ENCODE results near the gene HEBP1.
"Not testable (repeated sequence)": the region's sequence is repeated elsewhere in the genome, so short reads cannot be mapped to it uniquely, and the experiment has no call there.

The HEBP1 gene

GRCh38 chr12:12999959-13000615, at the start of gene HEBP1:
HEBP1 (minus strand) TSS chr12:13000265; CDS start chr12:13000114, 151 bp downstream.
- peak; percentile 21 for DNase-seq

- no peak for DNase-seq
Observed at GRCh38 chr12:13049816-13050215, 49.8 kb upstream of the HEBP1 start.

GRCh38 chr12:13046964-13047363, 46.9 kb upstream of the HEBP1 start:
- no peak for DNase-seq

GRCh38 chr12:13045816-13046215, 45.8 kb upstream of the HEBP1 start:
- DNase-seq, result no peak

- DNase-seq, result no peak
Observed at GRCh38 chr12:13044906-13045299, 44.8 kb upstream of the HEBP1 start.

GRCh38 chr12:13044002-13044905, 44.2 kb upstream of the HEBP1 start, which contains the start of gene FAM234B:
FAM234B (plus strand) TSS chr12:13044381; CDS start chr12:13044404, 23 bp downstream.
- DNase-seq, result peak; percentile 35

- no peak for DNase-seq
Observed at GRCh38 chr12:13042666-13043230, 42.7 kb upstream of the HEBP1 start.

GRCh38 chr12:13041224-13041623, 41.2 kb upstream of the HEBP1 start:
- no peak for DNase-seq

GRCh38 chr12:13039328-13039956, 39.4 kb upstream of the HEBP1 start:
- no peak for DNase-seq

- no peak for DNase-seq
Observed at GRCh38 chr12:13038491-13039161, 38.6 kb upstream of the HEBP1 start.

GRCh38 chr12:13036881-13037280, 36.8 kb upstream of the HEBP1 start:
- no peak for DNase-seq

GRCh38 chr12:13035335-13035734, 35.3 kb upstream of the HEBP1 start:
- not testable (repeated sequence) for DNase-seq

- DNase-seq, result no peak
Observed at GRCh38 chr12:13033476-13033875, 33.4 kb upstream of the HEBP1 start.

GRCh38 chr12:13032164-13032563, 32.1 kb upstream of the HEBP1 start:
- no peak for DNase-seq

GRCh38 chr12:13030541-13031291, 30.7 kb upstream of the HEBP1 start:
- DNase-seq, result no peak

- no peak for DNase-seq
Observed at GRCh38 chr12:13028825-13029570, 28.9 kb upstream of the HEBP1 start.

- DNase-seq, result no peak
Observed at GRCh38 chr12:13027508-13027907, 27.4 kb upstream of the HEBP1 start.

GRCh38 chr12:13027032-13027431, 27.0 kb upstream of the HEBP1 start:
- no peak for DNase-seq

GRCh38 chr12:13026286-13026685, 26.2 kb upstream of the HEBP1 start:
- DNase-seq, result no peak

GRCh38 chr12:13024531-13024916, 24.5 kb upstream of the HEBP1 start:
- DNase-seq, result no peak
